Left lung (tissue), 10 donors: ENCODE results near the gene PIP5K1B. TPM values are rescaled to one million over a fixed set of nuclear protein-coding genes. Genes with fewer than 3 reads are reported as not detected.
A peak's percentile ranks its signal among the peaks of the same experiment; 100 is the strongest.

Experiments used
- ATAC-seq: fragments of 200-7000 bp; cut with Tn5 transposase; one replicate; pipeline ENCODE4 v1.9.1; 2020; ENCODE audit warnings: moderate library complexity
- DNase-seq, 4 donors: peaks; one replicate each; pipeline ENCODE4 v3.0.0-alpha.2; 2013 to 2020
- H3K27ac ChIP-seq, 2 donors: fragments of 200-600 bp; sonication (generic) in 1 of 2; one replicate each; pipeline versions ENCODE4 v1.5.0 to v1.8.0; 2020 to 2021
- H3K27me3 ChIP-seq, 2 donors: fragments of 200-600 bp; sonication (generic) in 1 of 2; one replicate each; pipeline versions ENCODE4 v1.5.0 to v1.8.0; 2020 to 2021
- H3K36me3 ChIP-seq, 2 donors: fragments of 200-600 bp; sonication (generic) in 1 of 2; one replicate each; pipeline versions ENCODE4 v1.5.0 to v1.8.0; 2020 to 2021
- H3K4me1 ChIP-seq, 2 donors: fragments of 200-600 bp; one replicate each; pipeline ENCODE4 v1.8.0; 2021
- H3K4me3 ChIP-seq, 2 donors: fragments of 200-600 bp; sonication (generic) in 1 of 2; one replicate each; pipeline versions ENCODE4 v1.5.0 to v1.8.0; 2020 to 2021; ENCODE audit warnings: mild to moderate bottlenecking in 1 of 2
- H3K9me3 ChIP-seq, 2 donors: fragments of 200-600 bp; sonication (generic) in 1 of 2; one replicate each; pipeline versions ENCODE4 v1.5.0 to v1.8.0; 2020 to 2021
- CTCF ChIP-seq, 2 donors: fragments of 200-600 bp; sonication (generic) in 1 of 2; IDR thresholded peaks; one replicate each; pipeline versions ENCODE4 v1.5.0 to v1.8.0; 2021; ENCODE audit warnings: antibody characterized with exemption in 2 of 2
- intact Hi-C, 2 donors: fragments of 100-400 bp; cut with DNase I; formaldehyde crosslinking; loops; one replicate each; pipeline versions ENCODE4 v1.11.2 to v1.14.2; 2022
- polyA plus RNA-seq, 6 donors: library from polyadenylated mRNA; unstranded; fragments of 120-200 nt; gene quantifications; one replicate each; pipeline ENCODE4 v1.2.1, GENCODE V29; 2013; ENCODE audit not compliant: insufficient read length in 6 of 6
- total RNA-seq, 2 donors: library from RNA; stranded (reverse); fragmentation: NEBNext Ultra II Directional; extraction: Animal tissue kit (Norgen Biotek cat#: 25700); gene quantifications; one replicate each; pipeline ENCODE4 v1.2.1, GENCODE V29; 2021
- donor health status: DM: no; HTN: yes; CAD: no.
- donor health status: DM: no; HTN: no; CAD: no.

PIP5K1B gene
- total and polyA plus RNA-seq, 8 donors: 3.1 to 31.0 (median 4.2) TPM

GRCh38 chr9:68991457-68991856, 286.4 kb downstream of the PIP5K1B start:
- intact Hi-C loops: no loop called here
- H3K4me3 ChIP-seq: no peak overlapping the region

GRCh38 chr9:68995776-68996175, 290.7 kb downstream of the PIP5K1B start:
- Histone ChIP-seq H3K9me3 (no peaks in the 10 kb centered on the region), H3K4me1 (peaks cover 0 to 28% of the 10 kb centered on the region in 2 donors), H3K27me3 (no peaks in the 10 kb centered on the region), H3K27ac (peak overlapping the region in 1 of 2 donors; percentile 72), H3K4me3 (no peak overlapping the region), H3K36me3 (no peaks in the 10 kb centered on the region)
- DNase-seq (no peak), ATAC-seq (no peak)
- no peak for TF ChIP-seq CTCF (IDR thresholded peaks at IDR 0.05)
- intact Hi-C loops: no loop called here

More at GRCh38 chr9:68991457-68991856, 286.4 kb downstream of the PIP5K1B start:
- Histone ChIP-seq H3K27ac (no peak overlapping the region), H3K27me3 (no peaks in the 10 kb centered on the region), H3K36me3 (no peaks in the 10 kb centered on the region), H3K9me3 (no peaks in the 10 kb centered on the region), H3K4me1 (peaks cover 0 to 8% of the 10 kb centered on the region in 2 donors)
- no peak for DNase-seq
- ATAC-seq: no peak
- no peak for TF ChIP-seq CTCF (IDR thresholded peaks at IDR 0.05)

GRCh38 chr9:68996462-68996861, 291.4 kb downstream of the PIP5K1B start:
- no peaks in the 10 kb centered on the region for H3K36me3 ChIP-seq
- no peaks in the 10 kb centered on the region for H3K27me3 ChIP-seq
- intact Hi-C loops: no loop called here
- H3K4me1 ChIP-seq: peaks cover 0 to 28% of the 10 kb centered on the region in 2 donors
- no peak for TF ChIP-seq CTCF (IDR thresholded peaks at IDR 0.05)
- ATAC-seq (no peak), DNase-seq (no peak)
- H3K4me3 ChIP-seq: peak overlapping the region in 1 of 2 donors; percentile 11
- H3K9me3 ChIP-seq: no peaks in the 10 kb centered on the region
- peak overlapping the region in 1 of 2 donors; percentile 72 for H3K27ac ChIP-seq

DNA sequence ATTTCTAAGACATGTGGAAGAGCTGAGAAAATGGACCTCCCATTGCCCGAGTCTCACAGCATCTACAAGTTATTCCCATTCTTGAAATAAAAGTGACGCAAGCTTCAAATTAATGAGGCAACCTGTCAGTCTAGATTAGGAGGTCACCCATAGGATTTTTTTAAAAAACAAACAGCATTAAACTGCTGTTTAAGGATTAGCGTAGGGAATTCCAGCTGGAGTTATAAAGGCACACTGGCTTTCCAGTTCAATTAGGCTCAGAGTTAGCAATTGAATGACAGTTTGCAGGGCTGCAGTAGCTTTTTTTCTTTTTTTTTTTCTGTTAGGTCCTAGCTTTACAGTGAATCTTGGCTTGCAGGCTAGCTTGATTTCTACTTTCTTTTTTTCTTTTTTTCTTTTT, 292.6 kb downstream of the PIP5K1B start:
- no peaks in the 10 kb centered on the region for H3K36me3 ChIP-seq
- TF ChIP-seq CTCF (IDR thresholded peaks at IDR 0.05): no peak
- peak overlapping the region in 1 of 2 donors; percentile 11 for H3K4me3 ChIP-seq
- no peaks in the 10 kb centered on the region for H3K27me3 ChIP-seq
- H3K27ac ChIP-seq: peak overlapping the region; percentile 7 to 72
- no peaks in the 10 kb centered on the region for H3K9me3 ChIP-seq
- intact Hi-C loops: no loop called here
- ATAC-seq: no peak
- no peak for DNase-seq
- H3K4me1 ChIP-seq: peaks cover 0 to 28% of the 10 kb centered on the region in 2 donors

- Histone ChIP-seq H3K27ac (peak overlapping the region; percentile 7 to 51), H3K4me3 (no peak overlapping the region), H3K36me3 (no peaks in the 10 kb centered on the region), H3K9me3 (no peaks in the 10 kb centered on the region), H3K4me1 (peaks cover 0 to 28% of the 10 kb centered on the region in 2 donors), H3K27me3 (no peaks in the 10 kb centered on the region)
- intact Hi-C loops: no loop called here
- no peak for ATAC-seq
- no peak for TF ChIP-seq CTCF (IDR thresholded peaks at IDR 0.05)
- peak in 1 of 4 donors; percentile 24 for DNase-seq
Measured at GRCh38 chr9:68998385-68998784, 293.3 kb downstream of the PIP5K1B start.
